Measurements from ENCODE around the gene ELMO1. TPM values are rescaled to one million over a fixed set of nuclear protein-coding genes. Genes with fewer than 3 reads are reported as not detected.

Gene ELMO1
- total and polyA plus RNA-seq, 2 of the 13 experiments (the other 11 are each of a cell fraction or from before 2014, with no cell fraction given), result 0.11 to 0.17 TPM

GRCh38 chr7:36863901-36864701 is 584.6 kb downstream of the ELMO1 start (continued):
- peak; percentile 78; the same call in 1 of the 2 replicates for TF ChIP-seq HOMEZ (CRISPR knock-in tag; IDR thresholded peaks at IDR 0.05; ENCODE audit: low read depth)
- peak; percentile 58; the same call in 1 of the 2 replicates for TF ChIP-seq THAP9 (CRISPR knock-in tag; IDR thresholded peaks at IDR 0.05; ENCODE audit: borderline replicate concordance)
- TF ChIP-seq ZNF766 (CRISPR knock-in tag; IDR thresholded peaks at IDR 0.05; ENCODE audit: borderline replicate concordance), result peak; percentile 78; the same call in 1 of the 2 replicates
- TF ChIP-seq ZBTB14 (CRISPR knock-in tag; IDR thresholded peaks at IDR 0.05), result no peak
- no peak for TF ChIP-seq AFF4 (CRISPR knock-in tag; IDR thresholded peaks at IDR 0.05)
- peak; percentile 93 for TF ChIP-seq HNF4A (CRISPR knock-in tag; IDR thresholded peaks at IDR 0.05)
- TF ChIP-seq ERF (CRISPR knock-in tag; IDR thresholded peaks at IDR 0.05), result peak; percentile 96
- TF ChIP-seq ZNF768 (CRISPR knock-in tag; IDR thresholded peaks at IDR 0.05), result no peak
- TF ChIP-seq ETS1 (CRISPR knock-in tag; IDR thresholded peaks at IDR 0.05), result 0 out of 2 replicates have a peak, but pooled peaks have one; percentile 43
- TF ChIP-seq KLF16 (CRISPR knock-in tag; IDR thresholded peaks at IDR 0.05), result no peak; a peak in 1 of 4 replicates
- peak; percentile 81 for TF ChIP-seq BORCS8-MEF2B (CRISPR knock-in tag; IDR thresholded peaks at IDR 0.05)
- TF ChIP-seq ATF3 (CRISPR knock-in tag; IDR thresholded peaks at IDR 0.05), result no peak
- peak; percentile 96 for TF ChIP-seq TBX2 (CRISPR knock-in tag; IDR thresholded peaks at IDR 0.05; ENCODE audit: borderline replicate concordance)
- TF ChIP-seq JDP2 (CRISPR knock-in tag; IDR thresholded peaks at IDR 0.05; ENCODE audit: borderline replicate concordance), result no peak
- peak; percentile 84 for TF ChIP-seq HOXA3 (CRISPR knock-in tag; IDR thresholded peaks at IDR 0.05)
- TF ChIP-seq AKAP8 (CRISPR knock-in tag; IDR thresholded peaks at IDR 0.05), result no peak
- TF ChIP-seq CHCHD3 (CRISPR knock-in tag; IDR thresholded peaks at IDR 0.05), result no peak

Data from HepG2 (cell line).